HepG2 (cell line): ENCODE results near the gene DOCK10. TPM values are rescaled to one million over a fixed set of nuclear protein-coding genes. Genes with fewer than 3 reads are reported as not detected.

Experiments
- ATAC-seq: fragments of 200-7000 bp; cut with Tn5 transposase; 3 replicates; pipeline ENCODE4 v1.9.1; 2020; ENCODE audit warnings: mild to moderate bottlenecking, moderate library complexity
- BruUV-seq: library from RNA; stranded (reverse); fragments of 400-500 nt; replicated peaks from 2 replicates; lab custom pipeline; 2021; lab: Mats Ljungman, UMichigan
- CTCF ChIA-PET: fragments of 300-600 bp; formaldehyde crosslinking; extraction: SDS; loops from one replicate; lab custom pipeline; 2021; ENCODE audit warnings: low total read pairs, inconsistent platforms, low intra/inter-chr PET ratio; lab: Yijun Ruan, JAX
- POLR2A ChIA-PET: fragments of 350-600 bp; sonication (Branson Sonifier 250); formaldehyde crosslinking; loops from one replicate; lab custom pipeline; 2020; ENCODE audit warnings: antibody characterized with exemption, inconsistent platforms; lab: Yijun Ruan, JAX
- DNase-seq: peaks from one replicate; pipeline ENCODE4 v3.0.0-alpha.2; 2015; ENCODE audit warnings: low spot score
- FAIRE-seq: peaks from 3 replicates; lab custom pipeline; 2011; peaks lifted over from hg19 to GRCh38; lab: Jason Lieb, UNC
- H2AFZ ChIP-seq: one replicate; pipeline ENCODE4 v1.6.1; 2011; ENCODE audit warnings: low read length, inconsistent platforms
- H3K27ac ChIP-seq: fragments of 300-600 bp; 3 replicates; pipeline ENCODE4 v1.8.0; 2011; ENCODE audit warnings: mixed run types, mild to moderate bottlenecking, mixed read lengths, low read length, inconsistent platforms; ENCODE audit not compliant: insufficient read depth; ENCODE audit errors: extremely low read length
- H3K27me3 ChIP-seq, 2 experiments: fragments of 200-600 bp in 1 of 2; 2 replicates in 1 of 2; 3 replicates in 1 of 2; pipeline versions ENCODE4 v1.6.0 to v1.8.0; 2011; ENCODE audit warnings: low read length in 2 of 2, mild to moderate bottlenecking in 2 of 2, moderate library complexity in 2 of 2, inconsistent platforms in 1 of 2; ENCODE audit not compliant: insufficient read depth in 2 of 2, control insufficient read depth in 1 of 2
- H3K36me3 ChIP-seq, 2 experiments: fragments of 200-600 bp in 1 of 2; replicated peaks in 1 of 2; 2 replicates in 1 of 2; 3 replicates in 1 of 2; pipeline versions ENCODE4 v1.5.1 to v1.8.0; 2011; ENCODE audit warnings: low read length in 2 of 2, inconsistent platforms in 1 of 2; ENCODE audit not compliant: insufficient read depth in 2 of 2, control insufficient read depth in 1 of 2
- H3K4me1 ChIP-seq: 2 replicates; pipeline ENCODE4 v1.5.1; 2012; ENCODE audit warnings: low read length, inconsistent platforms; ENCODE audit not compliant: insufficient read depth
- H3K4me2 ChIP-seq: 2 replicates; pipeline ENCODE4 v1.6.0; 2011; ENCODE audit warnings: low read depth, low read length, inconsistent platforms
- H3K4me3 ChIP-seq, 3 experiments: fragments of 200-600 bp in 1 of 3; sonication (generic), shearing (Covaris generic) in 1 of 3; replicated peaks in 1 of 3; 2 replicates each; pipeline ENCODE4 v1.5.1; 2011 to 2016; ENCODE audit warnings: low read length in 3 of 3, inconsistent platforms in 2 of 3, low read depth in 2 of 3, mild to moderate bottlenecking in 2 of 3, control low read depth in 1 of 3, mixed read lengths in 1 of 3; ENCODE audit not compliant: insufficient read depth in 1 of 3
- H3K79me2 ChIP-seq: one replicate; pipeline ENCODE4 v1.6.1; 2011; ENCODE audit warnings: low read length, inconsistent platforms; ENCODE audit not compliant: insufficient read depth
- H3K9ac ChIP-seq: 2 replicates; pipeline ENCODE4 v1.6.0; 2011; ENCODE audit warnings: mild to moderate bottlenecking, low read depth, low read length, inconsistent platforms; ENCODE audit not compliant: insufficient read depth
- H3K9me3 ChIP-seq: 2 replicates; pipeline ENCODE4 v1.5.1; 2012; ENCODE audit warnings: mild to moderate bottlenecking, low read length
- H4K20me1 ChIP-seq: 2 replicates; pipeline ENCODE4 v1.6.0; 2011; ENCODE audit warnings: inconsistent platforms, mild to moderate bottlenecking, low read length, moderate library complexity; ENCODE audit not compliant: insufficient read depth
- MXD4 ChIP-seq: IDR thresholded peaks from 2 replicates; pipeline ENCODE4 v1.6.1; 2016; ENCODE audit warnings: mild to moderate bottlenecking, missing biosample characterization, missing genetic modification reagents
- STAT6 ChIP-seq: sonication (generic); formaldehyde crosslinking; IDR thresholded peaks from 2 replicates; pipeline ENCODE4 v1.4.0; 2020; ENCODE audit warnings: missing genetic modification reagents, mild to moderate bottlenecking, borderline replicate concordance
- ZFP36L2 ChIP-seq: sonication (generic); formaldehyde crosslinking; IDR thresholded peaks from 2 replicates; pipeline ENCODE4 v1.4.0; 2020; ENCODE audit warnings: missing genetic modification reagents
- WGBS: methylation state at CpG from one replicate; pipeline ENCODE4 v1.1.6; 2017; ENCODE audit warnings: low lambda C conversion rate; 5-methylcytosine and 5-hydroxymethylcytosine counted together
- in situ Hi-C: cut with HindIII; loops from 2 replicates; pipeline ENCODE4 v1.10.0; 2017; ENCODE audit warnings: low pct_unique_long_range_greater_than_20kb; ENCODE audit not compliant: extremely low pct_ligation_motif_present
- intact Hi-C: fragments of 100-400 bp; cut with micrococcal nuclease; formaldehyde crosslinking; loops from one replicate; pipeline ENCODE4 v1.10.0; 2022; ENCODE audit not compliant: unreplicated experiment
- polyA plus RNA-seq, 8 experiments: library from polyadenylated mRNA; depleted of rRNA in 3 of 8; stranded (reverse) in 7 of 8; unstranded in 1 of 8; fragments of >200 nt; fragmentation: Illumina TruSeq in 4 of 8; extraction: Trizol in 4 of 8; gene quantifications; 2 replicates each; pipeline versions ENCODE4 v1.2.1 to v1.2.3, GENCODE V29; 2011 to 2016; ENCODE audit warnings: low read depth in 4 of 8, missing spikeins in 1 of 8, mixed read lengths in 1 of 8; ENCODE audit not compliant: insufficient read depth in 1 of 8
- total RNA-seq, 5 experiments: library from RNA; depleted of rRNA; stranded (reverse); fragments of >200 nt; fragmentation: Illumina TruSeq; extraction: Trizol; gene quantifications; 2 replicates each; pipeline ENCODE4 v1.2.3, GENCODE V29; 2016; ENCODE audit warnings: low read depth in 1 of 5
- TF ChIP-seq, protein P1 (sequence below): sonication (generic); formaldehyde crosslinking; IDR thresholded peaks from 2 replicates; pipeline ENCODE4 v1.8.0; 2022; ENCODE audit warnings: missing genetic modification reagents, mild to moderate bottlenecking, moderate library complexity, borderline replicate concordance
- TF ChIP-seq, protein P2 (sequence below): sonication (generic); formaldehyde crosslinking; IDR thresholded peaks from 2 replicates; pipeline ENCODE4 v1.5.1; 2020; ENCODE audit warnings: mild to moderate bottlenecking, missing genetic modification reagents, moderate library complexity

Gene DOCK10
- total and polyA plus RNA-seq, 2 of the 13 experiments (the other 11 are each of a cell fraction or from before 2014, with no cell fraction given): not detected

GRCh38 chr2:224904381-224904780 lies 137.9 kb downstream of the DOCK10 start (continued):
- TF ChIP-seq, protein P1, sequence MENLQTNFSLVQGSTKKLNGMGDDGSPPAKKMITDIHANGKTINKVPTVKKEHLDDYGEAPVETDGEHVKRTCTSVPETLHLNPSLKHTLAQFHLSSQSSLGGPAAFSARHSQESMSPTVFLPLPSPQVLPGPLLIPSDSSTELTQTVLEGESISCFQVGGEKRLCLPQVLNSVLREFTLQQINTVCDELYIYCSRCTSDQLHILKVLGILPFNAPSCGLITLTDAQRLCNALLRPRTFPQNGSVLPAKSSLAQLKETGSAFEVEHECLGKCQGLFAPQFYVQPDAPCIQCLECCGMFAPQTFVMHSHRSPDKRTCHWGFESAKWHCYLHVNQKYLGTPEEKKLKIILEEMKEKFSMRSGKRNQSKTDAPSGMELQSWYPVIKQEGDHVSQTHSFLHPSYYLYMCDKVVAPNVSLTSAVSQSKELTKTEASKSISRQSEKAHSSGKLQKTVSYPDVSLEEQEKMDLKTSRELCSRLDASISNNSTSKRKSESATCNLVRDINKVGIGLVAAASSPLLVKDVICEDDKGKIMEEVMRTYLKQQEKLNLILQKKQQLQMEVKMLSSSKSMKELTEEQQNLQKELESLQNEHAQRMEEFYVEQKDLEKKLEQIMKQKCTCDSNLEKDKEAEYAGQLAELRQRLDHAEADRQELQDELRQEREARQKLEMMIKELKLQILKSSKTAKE (CRISPR knock-in tag): no peak
- no peak for TF ChIP-seq MXD4 (CRISPR knock-in tag)
- no peak for TF ChIP-seq STAT6 (CRISPR knock-in tag)
- TF ChIP-seq, protein P2, sequence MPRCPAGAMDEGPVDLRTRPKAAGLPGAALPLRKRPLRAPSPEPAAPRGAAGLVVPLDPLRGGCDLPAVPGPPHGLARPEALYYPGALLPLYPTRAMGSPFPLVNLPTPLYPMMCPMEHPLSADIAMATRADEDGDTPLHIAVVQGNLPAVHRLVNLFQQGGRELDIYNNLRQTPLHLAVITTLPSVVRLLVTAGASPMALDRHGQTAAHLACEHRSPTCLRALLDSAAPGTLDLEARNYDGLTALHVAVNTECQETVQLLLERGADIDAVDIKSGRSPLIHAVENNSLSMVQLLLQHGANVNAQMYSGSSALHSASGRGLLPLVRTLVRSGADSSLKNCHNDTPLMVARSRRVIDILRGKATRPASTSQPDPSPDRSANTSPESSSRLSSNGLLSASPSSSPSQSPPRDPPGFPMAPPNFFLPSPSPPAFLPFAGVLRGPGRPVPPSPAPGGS: no peak

DNA sequence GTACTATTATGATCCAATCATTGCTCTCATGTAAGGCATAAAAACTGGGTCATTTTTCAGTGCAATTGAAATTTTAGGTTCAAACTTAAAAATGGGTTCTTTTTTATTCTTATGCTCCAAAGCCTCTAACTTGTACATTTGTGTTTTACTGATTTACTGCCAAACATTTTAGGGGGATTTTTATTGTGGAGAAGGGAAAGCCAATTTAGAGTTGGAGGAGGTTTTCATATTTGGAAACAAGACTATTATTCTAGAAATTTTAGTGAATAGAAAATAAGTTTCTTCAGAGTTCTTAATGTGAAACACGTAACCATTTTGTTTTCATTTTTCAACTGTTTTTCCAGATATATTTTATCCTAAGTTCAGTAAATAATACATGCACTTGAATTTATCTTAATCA lies 138.6 kb downstream of the DOCK10 start:
- no peak overlapping the region for H2AFZ ChIP-seq
- no peaks in the 10 kb centered on the region for H3K36me3 ChIP-seq
- no peaks in the 10 kb centered on the region for H3K4me1 ChIP-seq
- no peak for FAIRE-seq
- 5% methylated on average over 1 of the region's 1 CpG for WGBS
- no peak overlapping the region for H3K9ac ChIP-seq
- ChIA-PET POLR2A (no interaction called here), CTCF (no interaction called here)
- no peak overlapping the region for H3K4me2 ChIP-seq
- in situ Hi-C loops: no loop called here
- intact Hi-C loops: no loop called here
- ATAC-seq: no peak
- no peak for DNase-seq
- no peak for TF ChIP-seq ZFP36L2
- H3K9me3 ChIP-seq: no peaks in the 10 kb centered on the region
- no peak overlapping the region for H3K27ac ChIP-seq
- H3K27me3 ChIP-seq: no peaks in the 10 kb centered on the region
- H3K79me2 ChIP-seq: no peaks in the 10 kb centered on the region
- no peaks in the 10 kb centered on the region for H4K20me1 ChIP-seq
- BruUV-seq: no TSS peak
- H3K4me3 ChIP-seq: no peak overlapping the region
